ENCODE measurements around the gene SPG7. TPM values are rescaled to one million over a fixed set of nuclear protein-coding genes. Genes with fewer than 3 reads are reported as not detected.

Gene SPG7
- total RNA-seq, 1 experiment from 2014 or later: 141 TPM

DNA sequence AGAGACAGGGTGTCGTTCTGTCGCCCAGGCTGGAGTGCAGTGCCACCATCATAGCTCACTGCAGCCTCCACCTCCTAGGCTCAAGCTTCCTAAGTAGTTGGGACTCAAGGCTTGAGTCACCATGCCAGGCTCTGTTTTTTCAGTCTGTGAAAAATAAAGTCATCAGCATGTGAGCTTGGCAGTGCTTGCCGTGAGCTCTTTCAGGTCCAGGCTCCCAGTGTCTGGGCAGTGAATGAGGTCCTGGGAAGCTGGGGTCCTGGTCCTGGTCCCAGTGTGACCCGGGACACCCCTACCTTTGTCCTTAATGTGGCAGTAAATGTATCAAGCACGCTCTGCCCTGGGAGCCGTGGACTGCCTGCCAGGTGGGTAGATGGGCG lies 29.3 kb downstream of the SPG7 start:
- DNase-seq (ENCODE audit: low spot score) (no peak), ATAC-seq (no peak)
- Mint-ChIP-seq H3K4me3 (no peak overlapping the region), H3K4me1 (no peaks in the 10 kb centered on the region), H3K36me3 (peaks cover 46% of the 10 kb centered on the region), H3K9me3 (no peaks in the 10 kb centered on the region), H3K27ac (no peak overlapping the region), H3K27me3 (ENCODE audit: low read depth) (no peaks in the 10 kb centered on the region)
- TF ChIP-seq HMGA2 (CRISPR knock-in tag; IDR thresholded peaks at IDR 0.05) (no peak), SP1 (CRISPR knock-in tag; conservative IDR thresholded peaks at IDR 0.05) (no peak), MXD4 (CRISPR knock-in tag; IDR thresholded peaks at IDR 0.05; ENCODE audit: borderline replicate concordance) (no peak)
- TF ChIP-seq, protein P1, sequence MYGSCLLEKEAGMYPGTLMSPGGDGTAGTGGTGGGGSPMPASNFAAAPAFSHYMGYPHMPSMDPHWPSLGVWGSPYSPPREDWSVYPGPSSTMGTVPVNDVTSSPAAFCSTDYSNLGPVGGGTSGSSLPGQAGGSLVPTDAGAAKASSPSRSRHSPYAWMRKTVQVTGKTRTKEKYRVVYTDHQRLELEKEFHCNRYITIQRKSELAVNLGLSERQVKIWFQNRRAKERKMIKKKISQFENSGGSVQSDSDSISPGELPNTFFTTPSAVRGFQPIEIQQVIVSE (CRISPR knock-in tag; IDR thresholded peaks at IDR 0.05; ENCODE audit: borderline replicate concordance): no peak
- POLR2A ChIA-PET: no interaction called here
- CTCF ChIA-PET: interaction anchor here (0.6 to 1.3 kb wide), 3 partner anchors 12 to 39 kb away, joined by 3 read pairs; no protein-coding TSS in a partner anchor

DNA sequence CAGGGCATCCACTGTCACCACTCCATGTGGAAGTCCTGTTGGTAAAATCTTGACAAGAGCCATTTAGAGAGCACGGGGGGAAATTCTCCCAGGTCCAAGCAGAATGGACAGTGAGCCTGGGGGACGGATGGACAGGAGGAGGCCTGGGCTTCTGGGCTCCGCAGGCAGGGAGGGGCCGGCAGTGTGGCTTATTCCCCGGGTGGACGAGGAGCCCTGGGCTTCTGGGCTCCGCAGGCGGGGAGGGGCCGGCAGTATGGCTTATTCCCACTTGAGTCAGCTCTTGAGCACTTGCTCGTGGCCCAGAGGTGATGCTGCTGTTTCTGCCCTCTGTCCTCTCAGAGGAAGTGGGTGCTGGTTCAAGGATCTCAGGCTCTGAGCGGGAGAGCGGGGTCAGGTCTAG lies 30.1 kb downstream of the SPG7 start:
- H3K4me3 Mint-ChIP-seq: no peak overlapping the region
- ChIA-PET CTCF (no interaction called here), POLR2A (no interaction called here)
- H3K36me3 Mint-ChIP-seq: peaks cover 41% of the 10 kb centered on the region
- TF ChIP-seq GABPB1 (CRISPR knock-in tag; IDR thresholded peaks at IDR 0.05) (no peak), NR3C1 (CRISPR knock-in tag; conservative IDR thresholded peaks at IDR 0.05; ENCODE audit: low read depth) (no peak), ELF4 (CRISPR knock-in tag; IDR thresholded peaks at IDR 0.05; ENCODE audit: low read depth) (no peak), SMAD3 (CRISPR knock-in tag; IDR thresholded peaks at IDR 0.05; ENCODE audit: borderline replicate concordance) (no peak), NFE2L1 (CRISPR knock-in tag; IDR thresholded peaks at IDR 0.05) (no peak), RELA (CRISPR knock-in tag; IDR thresholded peaks at IDR 0.05; ENCODE audit: borderline replicate concordance) (no peak), ZNF263 (CRISPR knock-in tag; IDR thresholded peaks at IDR 0.05; ENCODE audit: low read depth) (no peak), ZNF121 (CRISPR knock-in tag; IDR thresholded peaks at IDR 0.05) (no peak), NFATC4 (CRISPR knock-in tag; IDR thresholded peaks at IDR 0.05) (no peak), TP53 (CRISPR knock-in tag; IDR thresholded peaks at IDR 0.05) (no peak)
- TF ChIP-seq, protein P2, sequence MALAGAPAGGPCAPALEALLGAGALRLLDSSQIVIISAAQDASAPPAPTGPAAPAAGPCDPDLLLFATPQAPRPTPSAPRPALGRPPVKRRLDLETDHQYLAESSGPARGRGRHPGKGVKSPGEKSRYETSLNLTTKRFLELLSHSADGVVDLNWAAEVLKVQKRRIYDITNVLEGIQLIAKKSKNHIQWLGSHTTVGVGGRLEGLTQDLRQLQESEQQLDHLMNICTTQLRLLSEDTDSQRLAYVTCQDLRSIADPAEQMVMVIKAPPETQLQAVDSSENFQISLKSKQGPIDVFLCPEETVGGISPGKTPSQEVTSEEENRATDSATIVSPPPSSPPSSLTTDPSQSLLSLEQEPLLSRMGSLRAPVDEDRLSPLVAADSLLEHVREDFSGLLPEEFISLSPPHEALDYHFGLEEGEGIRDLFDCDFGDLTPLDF (CRISPR knock-in tag; IDR thresholded peaks at IDR 0.05): no peak
- TF ChIP-seq, protein P3, sequence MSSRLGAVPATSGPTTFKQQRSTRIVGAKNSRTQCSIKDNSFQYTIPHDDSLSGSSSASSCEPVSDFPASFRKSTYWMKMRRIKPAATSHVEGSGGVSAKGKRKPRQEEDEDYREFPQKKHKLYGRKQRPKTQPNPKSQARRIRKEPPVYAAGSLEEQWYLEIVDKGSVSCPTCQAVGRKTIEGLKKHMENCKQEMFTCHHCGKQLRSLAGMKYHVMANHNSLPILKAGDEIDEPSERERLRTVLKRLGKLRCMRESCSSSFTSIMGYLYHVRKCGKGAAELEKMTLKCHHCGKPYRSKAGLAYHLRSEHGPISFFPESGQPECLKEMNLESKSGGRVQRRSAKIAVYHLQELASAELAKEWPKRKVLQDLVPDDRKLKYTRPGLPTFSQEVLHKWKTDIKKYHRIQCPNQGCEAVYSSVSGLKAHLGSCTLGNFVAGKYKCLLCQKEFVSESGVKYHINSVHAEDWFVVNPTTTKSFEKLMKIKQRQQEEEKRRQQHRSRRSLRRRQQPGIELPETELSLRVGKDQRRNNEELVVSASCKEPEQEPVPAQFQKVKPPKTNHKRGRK (CRISPR knock-in tag; IDR thresholded peaks at IDR 0.05; ENCODE audit: borderline replicate concordance): no peak
- TF ChIP-seq, protein P4, sequence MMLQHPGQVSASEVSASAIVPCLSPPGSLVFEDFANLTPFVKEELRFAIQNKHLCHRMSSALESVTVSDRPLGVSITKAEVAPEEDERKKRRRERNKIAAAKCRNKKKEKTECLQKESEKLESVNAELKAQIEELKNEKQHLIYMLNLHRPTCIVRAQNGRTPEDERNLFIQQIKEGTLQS (CRISPR knock-in tag; conservative IDR thresholded peaks at IDR 0.05): no peak
- TF ChIP-seq, protein P5, sequence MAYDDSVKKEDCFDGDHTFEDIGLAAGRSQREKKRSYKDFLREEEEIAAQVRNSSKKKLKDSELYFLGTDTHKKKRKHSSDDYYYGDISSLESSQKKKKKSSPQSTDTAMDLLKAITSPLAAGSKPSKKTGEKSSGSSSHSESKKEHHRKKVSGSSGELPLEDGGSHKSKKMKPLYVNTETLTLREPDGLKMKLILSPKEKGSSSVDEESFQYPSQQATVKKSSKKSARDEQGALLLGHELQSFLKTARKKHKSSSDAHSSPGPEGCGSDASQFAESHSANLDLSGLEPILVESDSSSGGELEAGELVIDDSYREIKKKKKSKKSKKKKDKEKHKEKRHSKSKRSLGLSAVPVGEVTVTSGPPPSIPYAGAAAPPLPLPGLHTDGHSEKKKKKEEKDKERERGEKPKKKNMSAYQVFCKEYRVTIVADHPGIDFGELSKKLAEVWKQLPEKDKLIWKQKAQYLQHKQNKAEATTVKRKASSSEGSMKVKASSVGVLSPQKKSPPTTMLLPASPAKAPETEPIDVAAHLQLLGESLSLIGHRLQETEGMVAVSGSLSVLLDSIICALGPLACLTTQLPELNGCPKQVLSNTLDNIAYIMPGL (CRISPR knock-in tag; IDR thresholded peaks at IDR 0.05): no peak
- TF ChIP-seq, protein P6, sequence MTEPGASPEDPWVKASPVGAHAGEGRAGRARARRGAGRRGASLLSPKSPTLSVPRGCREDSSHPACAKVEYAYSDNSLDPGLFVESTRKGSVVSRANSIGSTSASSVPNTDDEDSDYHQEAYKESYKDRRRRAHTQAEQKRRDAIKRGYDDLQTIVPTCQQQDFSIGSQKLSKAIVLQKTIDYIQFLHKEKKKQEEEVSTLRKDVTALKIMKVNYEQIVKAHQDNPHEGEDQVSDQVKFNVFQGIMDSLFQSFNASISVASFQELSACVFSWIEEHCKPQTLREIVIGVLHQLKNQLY (CRISPR knock-in tag; IDR thresholded peaks at IDR 0.05): no peak
- no peaks in the 10 kb centered on the region for H3K4me1 Mint-ChIP-seq
- no peak for DNase-seq (ENCODE audit: low spot score)
- no peak for ATAC-seq
- H3K9me3 Mint-ChIP-seq: no peaks in the 10 kb centered on the region
- no peak overlapping the region for H3K27ac Mint-ChIP-seq
- no peaks in the 10 kb centered on the region for H3K27me3 Mint-ChIP-seq (ENCODE audit: low read depth)

All from WTC11 (cell line).